Peyer's patch (tissue), 4 donors: ENCODE results near the gene PPP2CA.
"Not testable (repeated sequence)": the region's sequence is repeated elsewhere in the genome, so short reads cannot be mapped to it uniquely, and the experiment has no call there.

Source experiments
- POLR2A ChIP-seq, 2 donors: fragments of 450-650 bp; IDR thresholded peaks; one replicate each; pipeline ENCODE4 v1.5.1; 2017; ENCODE audit warnings: antibody characterized with exemption in 2 of 2, mild to moderate bottlenecking in 2 of 2, moderate library complexity in 2 of 2
- TF ChIP-seq, protein P1 (sequence below), 6 experiments: fragments of 450-650 bp in 4 of 6; fragments of 200-600 bp in 2 of 6; sonication (generic) in 1 of 6; IDR thresholded peaks; one replicate each; pipeline ENCODE4 v1.5.1; 2017 to 2019; ENCODE audit warnings: antibody characterized with exemption in 6 of 6, mild to moderate bottlenecking in 3 of 6, moderate library complexity in 1 of 6

DNA sequence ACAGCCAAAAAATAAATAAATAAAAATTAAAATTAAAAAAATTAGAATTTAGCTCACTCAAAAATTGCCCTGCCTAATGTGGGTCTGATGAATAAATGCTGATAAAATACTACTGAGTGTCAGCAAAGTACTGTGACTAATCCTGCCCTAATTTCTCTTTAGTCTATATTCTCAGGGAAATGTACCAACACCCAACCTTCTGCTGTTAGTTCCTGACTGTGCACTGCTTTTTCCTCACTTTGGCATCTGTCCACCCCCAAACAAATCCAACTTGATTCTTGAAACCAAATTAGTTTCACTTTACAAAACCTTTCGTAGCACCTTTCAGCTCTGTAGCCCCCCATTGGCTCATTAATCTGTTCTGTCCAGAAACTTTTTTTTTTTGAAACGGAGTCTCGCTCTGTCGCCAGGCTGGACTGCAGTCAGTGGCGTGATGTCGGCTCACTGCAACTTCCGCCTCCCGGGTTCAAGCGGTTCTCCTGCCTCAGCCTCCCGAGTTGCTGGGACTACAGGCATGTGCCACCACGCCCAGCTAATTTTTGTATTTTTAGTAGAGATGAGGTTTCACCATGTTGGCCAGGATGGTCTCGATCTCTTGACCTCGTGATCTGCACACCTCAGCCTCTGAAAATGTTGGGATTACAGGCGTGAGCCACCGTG is 73.6 kb downstream of the PPP2CA start:
- TF ChIP-seq, protein P1, sequence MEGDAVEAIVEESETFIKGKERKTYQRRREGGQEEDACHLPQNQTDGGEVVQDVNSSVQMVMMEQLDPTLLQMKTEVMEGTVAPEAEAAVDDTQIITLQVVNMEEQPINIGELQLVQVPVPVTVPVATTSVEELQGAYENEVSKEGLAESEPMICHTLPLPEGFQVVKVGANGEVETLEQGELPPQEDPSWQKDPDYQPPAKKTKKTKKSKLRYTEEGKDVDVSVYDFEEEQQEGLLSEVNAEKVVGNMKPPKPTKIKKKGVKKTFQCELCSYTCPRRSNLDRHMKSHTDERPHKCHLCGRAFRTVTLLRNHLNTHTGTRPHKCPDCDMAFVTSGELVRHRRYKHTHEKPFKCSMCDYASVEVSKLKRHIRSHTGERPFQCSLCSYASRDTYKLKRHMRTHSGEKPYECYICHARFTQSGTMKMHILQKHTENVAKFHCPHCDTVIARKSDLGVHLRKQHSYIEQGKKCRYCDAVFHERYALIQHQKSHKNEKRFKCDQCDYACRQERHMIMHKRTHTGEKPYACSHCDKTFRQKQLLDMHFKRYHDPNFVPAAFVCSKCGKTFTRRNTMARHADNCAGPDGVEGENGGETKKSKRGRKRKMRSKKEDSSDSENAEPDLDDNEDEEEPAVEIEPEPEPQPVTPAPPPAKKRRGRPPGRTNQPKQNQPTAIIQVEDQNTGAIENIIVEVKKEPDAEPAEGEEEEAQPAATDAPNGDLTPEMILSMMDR (IDR thresholded peaks at IDR 0.05) = not testable (repeated sequence)
- TF ChIP-seq POLR2A (IDR thresholded peaks at IDR 0.05) = not testable (repeated sequence)
